Measurements from ENCODE around the gene PAX2.

Gene PAX2

GRCh38 chr10:100814751-100815474, 69.5 kb downstream of the PAX2 start:
- DNase-seq (ENCODE audit: low read depth in 2 of 2) = no peak

GRCh38 chr10:100816671-100817070, 71.3 kb downstream of the PAX2 start:
- DNase-seq (ENCODE audit: low read depth in 2 of 2) = no peak

GRCh38 chr10:100817268-100817839, 72.0 kb downstream of the PAX2 start:
- no peak for DNase-seq (ENCODE audit: low read depth in 2 of 2)

GRCh38 chr10:100819424-100819823, 74.0 kb downstream of the PAX2 start:
- DNase-seq (ENCODE audit: low read depth in 2 of 2) = no peak

GRCh38 chr10:100823194-100823593, 77.8 kb downstream of the PAX2 start:
- no peak for DNase-seq (ENCODE audit: low read depth in 2 of 2)

GRCh38 chr10:100824886-100825285, 79.5 kb downstream of the PAX2 start:
- DNase-seq (ENCODE audit: low read depth in 2 of 2) = no peak

GRCh38 chr10:100825325-100825875, 80.0 kb downstream of the PAX2 start:
- no peak for DNase-seq (ENCODE audit: low read depth in 2 of 2)

GRCh38 chr10:100826031-100826651, 80.8 kb downstream of the PAX2 start:
- DNase-seq (ENCODE audit: low read depth in 2 of 2) = no peak

GRCh38 chr10:100826661-100826982, 81.2 kb downstream of the PAX2 start:
- no peak for DNase-seq (ENCODE audit: low read depth in 2 of 2)

GRCh38 chr10:100826983-100827818, 81.8 kb downstream of the PAX2 start:
- DNase-seq (ENCODE audit: low read depth in 2 of 2) = no peak

- no peak for DNase-seq (ENCODE audit: low read depth in 2 of 2)
These were observed 82.7 kb downstream of the PAX2 start for GRCh38 chr10:100827819-100828737.

- DNase-seq (ENCODE audit: low read depth in 2 of 2) = no peak
These were observed 83.3 kb downstream of the PAX2 start for GRCh38 chr10:100828738-100829096.

- no peak for DNase-seq (ENCODE audit: low read depth in 2 of 2)
These were observed 83.9 kb downstream of the PAX2 start for GRCh38 chr10:100829097-100829870.

- no peak for DNase-seq (ENCODE audit: low read depth in 2 of 2)
These were observed 84.7 kb downstream of the PAX2 start for GRCh38 chr10:100829933-100830727.

- no peak for DNase-seq (ENCODE audit: low read depth in 2 of 2)
These were observed 85.3 kb downstream of the PAX2 start for GRCh38 chr10:100830728-100831111.

GRCh38 chr10:100831742-100832141, 86.4 kb downstream of the PAX2 start:
- DNase-seq (ENCODE audit: low read depth in 2 of 2) = no peak

GRCh38 chr10:100835810-100836209, 90.4 kb downstream of the PAX2 start:
- no peak for DNase-seq (ENCODE audit: low read depth in 2 of 2)

- DNase-seq (ENCODE audit: low read depth in 2 of 2) = no peak
These were observed 91.5 kb downstream of the PAX2 start for GRCh38 chr10:100836891-100837290.

- no peak for DNase-seq (ENCODE audit: low read depth in 2 of 2)
These were observed 91.9 kb downstream of the PAX2 start for GRCh38 chr10:100837300-100837699.

GRCh38 chr10:100838986-100839385, 93.6 kb downstream of the PAX2 start:
- no peak for DNase-seq (ENCODE audit: low read depth in 2 of 2)

Measured in stimulated activated CD8-positive, alpha-beta memory T cell treated with anti-CD3 and anti-CD28 coated beads, Interleukin-2, amount 100 ng/mL, for 48 hours (primary cell).